Jurkat, Clone E6-1 (cell line): ENCODE measurements around the gene PTGFR. TPM values are rescaled to one million over a fixed set of nuclear protein-coding genes. Genes with fewer than 3 reads are reported as not detected.
A peak's percentile ranks its signal among the peaks of the same experiment; 100 is the strongest.

Experiments
- DNase-seq: peaks from one replicate; pipeline ENCODE4 v3.0.0-alpha.2; 2011; ENCODE audit warnings: low read depth, low spot score
- H3K4me3 ChIP-seq: 2 replicates; pipeline ENCODE4 v1.5.1; 2011; ENCODE audit warnings: mild to moderate bottlenecking, low read length, control low read depth, moderate library complexity
- polyA plus RNA-seq: library from polyadenylated mRNA; unstranded; fragments of >200 nt; gene quantifications from one replicate; pipeline ENCODE4 v1.2.1, GENCODE V29; 2012; ENCODE audit warnings: missing spikeins; ENCODE audit not compliant: insufficient read length, insufficient read depth

The PTGFR gene
- not detected for polyA plus RNA-seq

GRCh38 chr1:78490861-78491450 lies at the start of gene PTGFR:
PTGFR (plus strand) TSS chr1:78490974; CDS start chr1:78492744, 1,770 bp downstream.
- DNase-seq = no peak
- H3K4me3 ChIP-seq = no peak within 1 kb of the TSS

- H3K4me3 ChIP-seq = no peak overlapping the region
- DNase-seq = no peak
Measured at GRCh38 chr1:78441921-78442320, 48.9 kb upstream of the PTGFR start.

GRCh38 chr1:78447086-78447485 lies 43.7 kb upstream of the PTGFR start:
- no peak overlapping the region for H3K4me3 ChIP-seq
- no peak for DNase-seq

- no peak for DNase-seq
- no peak overlapping the region for H3K4me3 ChIP-seq
Measured at GRCh38 chr1:78464449-78464891, 26.3 kb upstream of the PTGFR start.

- no peak for DNase-seq
- no peak overlapping the region for H3K4me3 ChIP-seq
Measured at GRCh38 chr1:78465143-78465542, 25.6 kb upstream of the PTGFR start.

DNA sequence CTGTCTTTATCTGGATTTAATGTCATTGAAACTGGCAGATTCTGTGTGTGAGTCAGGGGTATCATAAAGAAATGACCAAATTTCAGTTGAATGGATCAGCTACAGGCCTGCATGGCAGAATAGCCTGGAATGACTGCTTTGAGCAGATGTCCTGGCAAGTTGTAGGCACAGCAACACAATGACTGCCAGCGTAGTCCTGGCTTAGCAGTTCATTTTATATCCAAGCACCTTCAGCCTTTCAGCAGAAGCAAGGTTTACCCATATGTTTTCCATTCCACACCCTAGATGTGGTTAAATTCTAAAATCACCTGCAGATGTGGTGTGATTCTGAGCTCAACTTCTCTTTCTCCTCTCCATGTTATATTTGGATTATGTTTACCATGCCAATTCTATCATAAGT lies 22.3 kb upstream of the PTGFR start:
- no peak for DNase-seq
- no peak overlapping the region for H3K4me3 ChIP-seq

GRCh38 chr1:78469576-78469975 lies 21.2 kb upstream of the PTGFR start:
- H3K4me3 ChIP-seq = no peak overlapping the region
- DNase-seq = no peak

- no peak for DNase-seq
- H3K4me3 ChIP-seq = no peak overlapping the region
Measured at GRCh38 chr1:78471890-78472620, 18.7 kb upstream of the PTGFR start.

DNA sequence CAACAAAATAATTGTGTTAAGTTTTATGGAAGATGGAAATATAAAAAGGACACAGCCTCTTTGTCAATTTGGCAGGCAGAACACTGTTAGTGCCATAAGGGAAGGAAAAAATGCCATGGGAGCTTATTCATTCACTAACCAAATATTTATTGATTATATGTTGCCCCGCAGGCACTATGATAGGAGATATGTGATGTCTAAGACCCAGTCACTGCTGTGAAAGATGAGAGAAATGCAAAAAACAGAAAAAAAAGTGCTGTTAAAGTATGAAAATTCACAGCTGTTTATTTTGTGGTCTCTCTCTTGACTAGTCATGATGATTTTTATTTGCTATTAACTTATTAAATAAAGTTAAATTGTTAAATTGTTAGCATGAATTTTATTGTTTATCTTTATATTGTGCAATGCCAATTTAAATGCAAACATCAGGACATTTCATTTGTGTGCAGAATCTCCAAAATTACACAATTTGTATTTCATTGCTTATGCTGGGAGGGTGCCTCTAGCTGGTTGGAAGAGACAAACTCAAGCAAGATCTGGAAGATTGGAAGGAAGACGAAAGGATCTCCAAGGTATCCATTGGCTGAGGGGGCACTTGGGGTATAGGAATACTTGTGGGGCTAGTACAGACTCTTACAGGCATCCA lies 17.8 kb upstream of the PTGFR start:
- no peak overlapping the region for H3K4me3 ChIP-seq
- DNase-seq = no peak

- H3K4me3 ChIP-seq = no peak overlapping the region
- no peak for DNase-seq
Measured at GRCh38 chr1:78474092-78474491, 16.7 kb upstream of the PTGFR start.

DNA sequence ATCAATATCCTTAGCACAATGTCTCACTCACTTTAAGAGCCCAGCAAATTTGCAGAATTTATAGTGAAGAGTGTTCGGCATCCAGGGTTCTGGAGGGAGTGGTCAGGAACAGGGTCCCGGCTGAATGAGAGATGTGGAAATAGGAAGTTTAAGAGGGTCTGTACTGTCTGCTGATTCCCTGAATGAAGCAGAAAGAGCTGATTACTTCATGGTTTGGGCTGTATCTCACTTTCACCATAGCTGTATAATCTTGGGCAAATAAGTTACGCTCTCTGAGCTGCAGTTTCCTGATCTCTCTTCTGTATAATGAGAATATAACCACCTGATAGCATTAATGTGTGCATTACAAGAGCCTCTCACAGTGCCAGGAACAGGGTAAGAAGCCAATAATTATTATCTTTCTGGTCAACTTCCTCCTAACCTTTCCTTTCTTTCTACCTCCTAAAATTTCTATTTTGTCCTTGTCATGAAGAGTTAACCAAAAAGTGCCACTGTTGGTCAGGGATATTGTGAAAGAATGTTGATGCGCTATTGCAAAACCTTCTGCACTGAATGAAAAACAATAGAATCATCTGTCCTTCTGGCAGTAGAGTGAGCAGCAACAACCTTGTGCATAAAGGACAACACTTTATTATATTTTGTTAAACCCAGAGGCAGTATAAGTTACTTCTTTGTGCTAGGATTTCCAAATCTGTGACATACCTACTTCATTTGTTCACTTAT lies 14.7 kb upstream of the PTGFR start:
- H3K4me3 ChIP-seq = no peak overlapping the region

DNA sequence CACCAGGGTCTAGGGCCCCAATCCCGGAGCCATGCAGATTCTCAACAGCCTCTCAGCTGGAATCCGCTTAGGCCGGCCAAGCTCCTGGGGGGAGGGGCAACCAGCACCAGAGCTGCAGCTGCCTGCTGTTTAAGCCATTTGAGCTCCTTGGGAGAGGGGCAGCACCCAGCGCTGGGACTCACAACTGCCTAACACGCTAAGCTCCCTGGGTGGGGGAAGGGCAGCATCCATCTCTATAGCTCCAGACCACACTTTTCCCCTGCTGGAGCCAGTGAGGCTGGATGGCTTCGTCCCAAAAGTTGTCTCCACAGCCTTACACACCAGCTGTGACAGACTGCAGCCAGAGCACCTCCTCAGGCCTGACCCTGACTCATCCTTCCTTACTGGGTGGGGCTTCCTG lies 6.9 kb upstream of the PTGFR start:
- no peak for DNase-seq
- H3K4me3 ChIP-seq = no peak overlapping the region

More for the DNA sequence above, 14.7 kb upstream of the PTGFR start:
- no peak for DNase-seq

DNA sequence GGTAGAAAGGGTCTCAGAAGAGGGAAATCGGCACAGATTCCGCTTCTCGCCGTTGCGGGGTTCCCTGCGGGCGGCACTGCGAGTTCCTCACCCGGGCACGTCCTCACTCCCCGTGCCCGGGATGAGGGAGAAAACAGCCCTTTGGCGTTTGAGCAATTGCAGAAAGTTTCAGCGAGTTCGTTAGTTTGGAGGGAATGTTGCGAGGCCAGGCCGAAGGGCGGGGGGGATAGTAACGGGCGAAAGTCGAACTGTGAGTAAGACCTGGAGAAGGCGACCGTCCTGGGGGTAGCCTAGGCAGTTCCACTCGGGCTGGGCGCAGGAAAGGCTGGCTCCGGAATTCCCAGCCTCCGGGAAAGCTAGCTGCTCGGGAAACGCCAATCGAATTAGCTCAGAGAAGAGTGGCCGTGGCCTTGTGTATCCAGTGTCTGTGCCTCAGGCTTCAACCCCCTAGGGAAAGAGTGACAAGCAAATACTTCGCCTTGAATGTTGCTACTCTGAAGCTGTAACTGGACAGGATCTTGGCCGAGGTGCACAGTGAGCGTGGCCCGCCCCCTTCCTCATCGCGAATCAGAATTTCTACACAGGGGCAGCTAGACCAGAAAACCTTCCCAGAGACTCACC lies 787 bp downstream of the PTGFR start:
- H3K4me3 ChIP-seq = no peak overlapping the region
- DNase-seq = no peak

DNA sequence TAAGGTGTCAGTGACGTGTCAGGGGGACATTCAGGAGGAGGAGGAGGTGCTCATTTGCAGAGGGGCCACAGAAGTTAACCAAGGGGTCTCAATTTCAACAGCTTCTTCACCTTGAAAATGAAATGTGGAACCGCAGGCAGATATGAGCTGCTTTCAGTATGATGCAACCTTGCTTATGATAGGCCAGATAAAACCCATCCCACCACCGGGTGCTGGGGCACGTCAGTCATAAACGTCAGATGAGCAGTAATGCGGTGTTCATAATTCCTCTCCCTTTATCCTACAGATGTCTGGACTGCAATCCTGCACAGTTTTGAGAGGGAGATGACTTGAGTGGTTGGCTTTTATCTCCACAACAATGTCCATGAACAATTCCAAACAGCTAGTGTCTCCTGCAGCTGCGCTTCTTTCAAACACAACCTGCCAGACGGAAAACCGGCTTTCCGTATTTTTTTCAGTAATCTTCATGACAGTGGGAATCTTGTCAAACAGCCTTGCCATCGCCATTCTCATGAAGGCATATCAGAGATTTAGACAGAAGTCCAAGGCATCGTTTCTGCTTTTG lies 1.7 kb downstream of the PTGFR start:
- no peak overlapping the region for H3K4me3 ChIP-seq
- DNase-seq = peak; percentile 6

DNA sequence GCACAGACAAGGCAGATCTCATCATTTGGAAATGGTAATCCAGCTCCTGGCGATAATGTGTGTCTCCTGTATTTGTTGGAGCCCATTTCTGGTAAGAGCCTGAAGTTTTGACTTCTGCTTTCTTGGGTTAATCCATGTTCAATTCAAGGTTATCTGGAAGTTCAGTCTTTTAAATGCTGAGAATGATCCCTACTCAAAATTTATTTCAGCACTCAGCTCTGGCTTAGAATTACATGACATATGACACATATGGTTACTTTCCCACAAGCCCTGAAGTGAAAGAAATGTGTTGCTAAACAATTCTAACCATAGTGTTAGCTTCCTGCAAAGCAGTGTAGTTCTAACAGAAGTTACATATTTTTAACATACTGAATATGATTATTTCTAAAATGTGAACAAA lies 2.7 kb downstream of the PTGFR start:
- H3K4me3 ChIP-seq = no peak overlapping the region
- DNase-seq = no peak

DNA sequence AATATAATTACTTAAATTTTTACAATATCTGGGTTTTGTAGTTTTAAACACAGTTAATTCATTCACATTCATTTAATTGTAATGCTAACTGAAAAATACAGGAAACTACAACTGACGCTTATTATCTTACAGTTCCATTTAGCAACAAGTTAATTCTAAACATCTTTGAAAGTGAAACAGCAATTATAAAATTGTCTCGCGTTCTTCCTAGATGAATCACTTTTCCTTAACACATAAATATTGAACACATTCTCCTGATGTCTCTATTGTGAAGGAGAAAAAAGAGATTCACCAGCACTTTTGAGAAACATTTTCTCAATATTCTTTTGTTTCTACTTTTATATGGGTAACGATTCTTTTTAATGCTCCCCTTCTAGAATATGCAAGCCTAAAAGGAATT lies 6.4 kb downstream of the PTGFR start:
- DNase-seq = no peak
- H3K4me3 ChIP-seq = no peak overlapping the region

DNA sequence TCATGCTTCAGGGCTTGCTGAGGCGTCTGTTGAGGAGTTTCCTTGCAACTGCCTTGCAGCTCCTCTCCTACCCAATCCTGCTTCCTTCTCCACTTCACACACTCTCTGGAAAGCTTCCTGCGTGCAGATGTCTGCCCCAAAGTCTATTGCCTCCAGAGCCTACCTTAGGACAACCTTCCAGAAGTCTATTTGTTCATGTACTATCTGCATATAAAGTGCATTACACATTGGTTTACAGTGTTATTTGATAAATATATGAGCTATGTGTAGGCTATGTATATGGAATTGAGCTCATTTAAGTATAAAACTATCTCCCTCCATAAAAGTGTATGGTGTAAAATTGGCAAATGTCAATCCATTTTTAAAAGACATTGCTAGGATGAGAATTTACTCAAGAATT lies 9.8 kb downstream of the PTGFR start:
- DNase-seq = no peak
- no peak overlapping the region for H3K4me3 ChIP-seq

- H3K4me3 ChIP-seq = no peak overlapping the region
- no peak for DNase-seq
Measured at GRCh38 chr1:78501203-78501602, 10.4 kb downstream of the PTGFR start.

- no peak overlapping the region for H3K4me3 ChIP-seq
- no peak for DNase-seq
Measured at GRCh38 chr1:78511334-78511733, 20.6 kb downstream of the PTGFR start.
